ENCODE results near the gene WFIKKN2.

- TF ChIP-seq ELF4 (IDR thresholded peaks at IDR 0.05) (no peak), CTBP1 (IDR thresholded peaks at IDR 0.05; ENCODE audit: borderline replicate concordance) (no peak), BHLHE40 (IDR thresholded peaks at IDR 0.05; ENCODE audit: borderline replicate concordance) (no peak), FOXM1 (IDR thresholded peaks at IDR 0.05; ENCODE audit: borderline replicate concordance) (no peak), NFRKB (IDR thresholded peaks at IDR 0.05) (no peak), ZNF384 (IDR thresholded peaks at IDR 0.05) (no peak), FOXK2 (IDR thresholded peaks at IDR 0.05) (no peak)
These were observed 35.8 kb upstream of the WFIKKN2 start for GRCh38 chr17:50799582-50799981.

Measured in HEK293T (cell line).